NOMO-1 treated with dmso at 0.1 percent for 144 hours (cell line): ENCODE results near the gene EDN3.
"Not testable (repeated sequence)": the region's sequence is repeated elsewhere in the genome, so short reads cannot be mapped to it uniquely, and the experiment has no call there.

ENCODE experiments used
- DNase-seq: peaks from one replicate; lab custom pipeline; 2025; ENCODE audit not compliant: unreplicated experiment; lab: John Stamatoyannopoulos, UW

EDN3 gene

DNA sequence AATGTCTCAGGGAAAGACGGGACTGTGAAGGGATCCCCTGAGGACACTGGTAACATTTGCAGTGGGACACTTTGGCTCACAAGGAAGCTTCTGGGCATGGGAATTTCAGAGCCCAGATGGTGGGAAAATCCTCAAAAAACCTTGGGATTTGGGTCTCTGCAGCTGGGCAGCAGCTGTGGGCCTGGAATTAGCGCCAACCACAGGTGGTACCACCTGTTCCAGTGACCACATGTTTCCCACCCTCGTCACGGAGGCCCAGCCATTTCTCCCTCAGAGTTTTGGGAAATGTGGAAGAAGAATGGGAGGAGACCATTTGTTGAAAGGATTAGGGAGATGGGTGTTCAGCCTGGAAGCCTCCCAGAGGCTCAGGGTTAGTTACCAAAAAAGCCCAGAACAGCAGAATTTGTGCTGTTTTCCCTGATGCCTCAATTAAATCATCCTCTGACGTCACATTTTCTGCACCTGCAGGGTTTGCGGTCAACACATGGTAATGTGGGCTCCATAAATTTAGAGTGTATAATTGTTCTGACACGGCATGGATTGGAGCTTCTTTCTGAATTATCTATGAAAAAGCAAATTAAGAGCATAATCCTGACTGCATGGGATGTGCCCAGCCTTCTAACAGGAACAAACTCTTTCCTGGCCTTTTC is 34.4 kb downstream of the EDN3 start:
- no peak for DNase-seq

DNA sequence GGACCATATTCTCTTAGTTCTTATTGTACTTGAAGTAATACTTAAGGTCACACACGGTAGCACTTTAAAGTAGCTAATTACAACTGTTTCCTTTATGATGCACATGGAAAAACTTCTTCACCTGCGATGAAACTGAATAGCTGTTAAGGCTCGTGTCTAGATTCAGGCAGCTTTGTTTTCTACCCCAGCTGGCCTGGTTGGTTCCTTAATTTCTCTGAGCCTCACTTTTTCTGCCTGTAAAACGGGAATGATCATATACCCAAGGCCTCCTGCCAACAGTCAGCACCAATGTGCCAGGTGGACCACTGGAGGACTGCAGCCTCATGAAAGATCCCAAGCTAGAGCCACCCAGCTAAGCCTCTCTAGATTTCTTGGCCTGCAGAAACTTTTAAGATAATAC is 35.0 kb downstream of the EDN3 start:
- no peak for DNase-seq

DNA sequence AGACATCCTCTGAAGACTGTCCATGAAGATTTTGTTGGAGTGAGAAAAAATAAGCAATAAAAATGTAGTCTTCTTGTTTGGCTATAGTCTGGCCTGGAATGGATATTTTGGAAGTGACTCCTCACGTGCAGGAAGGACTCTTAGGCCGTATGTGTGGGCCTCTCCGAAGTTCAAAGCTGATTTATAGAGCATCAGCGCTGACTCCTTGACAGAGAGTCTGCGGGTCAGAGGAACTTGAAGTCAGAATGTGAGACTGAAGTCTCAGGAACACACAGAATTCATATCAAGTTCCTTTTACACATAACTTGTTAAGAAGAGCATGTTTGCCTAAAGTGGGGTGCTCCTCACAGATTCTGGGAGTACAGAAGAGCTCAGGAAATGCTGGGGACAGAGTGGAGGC is 36.1 kb downstream of the EDN3 start:
- no peak for DNase-seq

DNA sequence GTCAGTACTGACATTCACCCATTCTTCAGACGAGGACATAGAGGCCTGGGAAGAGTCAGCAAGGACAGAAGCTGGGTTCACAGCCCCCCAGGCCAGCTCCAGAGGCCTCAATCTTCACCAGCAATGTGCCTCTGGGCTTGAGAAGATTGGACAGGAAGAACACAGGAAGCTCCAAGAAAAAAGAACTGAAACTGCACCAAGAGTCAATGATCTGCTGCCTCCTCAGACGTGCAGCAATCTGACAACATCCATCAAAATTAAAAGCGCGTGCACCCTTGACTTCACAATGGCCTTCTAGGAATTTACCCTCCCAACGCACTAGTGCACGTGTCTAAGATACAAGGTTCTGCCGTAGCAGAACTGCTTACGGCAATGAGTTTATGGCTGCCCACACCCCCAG is 38.0 kb downstream of the EDN3 start:
- DNase-seq, result not testable (repeated sequence)

DNA sequence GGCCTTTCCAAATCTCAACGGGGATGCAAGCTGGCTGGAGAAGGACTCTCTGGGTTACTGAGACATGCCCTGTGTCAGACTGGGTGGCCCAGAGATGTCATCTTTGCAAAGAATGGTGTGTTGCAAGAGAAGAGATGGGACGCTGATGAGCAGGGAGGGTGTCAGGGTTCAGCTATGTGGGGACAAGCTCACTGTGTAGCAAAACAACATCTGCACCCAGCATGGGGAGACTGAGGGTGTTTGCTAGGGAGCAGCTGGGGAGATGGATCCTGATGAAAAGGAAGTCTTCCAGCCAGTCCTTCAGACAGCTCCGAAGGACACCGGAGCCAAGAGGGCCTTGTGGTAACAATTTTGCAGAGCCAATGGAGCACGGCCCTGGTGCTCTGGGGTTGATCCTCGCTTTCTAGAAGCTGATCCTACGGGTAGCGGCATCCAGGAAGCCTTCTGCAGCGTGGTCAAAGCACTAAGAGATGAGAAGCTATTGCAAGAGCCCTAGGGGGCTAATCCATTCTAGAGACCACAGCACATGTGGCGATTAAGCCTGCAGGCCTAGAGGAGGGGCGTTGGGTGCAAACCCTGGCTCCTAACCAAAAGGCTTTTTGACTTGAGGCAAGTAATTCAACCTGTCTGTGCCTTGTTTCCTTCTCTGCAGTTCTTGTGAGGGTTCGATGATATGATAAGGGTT is 39.9 kb downstream of the EDN3 start:
- no peak for DNase-seq

DNA sequence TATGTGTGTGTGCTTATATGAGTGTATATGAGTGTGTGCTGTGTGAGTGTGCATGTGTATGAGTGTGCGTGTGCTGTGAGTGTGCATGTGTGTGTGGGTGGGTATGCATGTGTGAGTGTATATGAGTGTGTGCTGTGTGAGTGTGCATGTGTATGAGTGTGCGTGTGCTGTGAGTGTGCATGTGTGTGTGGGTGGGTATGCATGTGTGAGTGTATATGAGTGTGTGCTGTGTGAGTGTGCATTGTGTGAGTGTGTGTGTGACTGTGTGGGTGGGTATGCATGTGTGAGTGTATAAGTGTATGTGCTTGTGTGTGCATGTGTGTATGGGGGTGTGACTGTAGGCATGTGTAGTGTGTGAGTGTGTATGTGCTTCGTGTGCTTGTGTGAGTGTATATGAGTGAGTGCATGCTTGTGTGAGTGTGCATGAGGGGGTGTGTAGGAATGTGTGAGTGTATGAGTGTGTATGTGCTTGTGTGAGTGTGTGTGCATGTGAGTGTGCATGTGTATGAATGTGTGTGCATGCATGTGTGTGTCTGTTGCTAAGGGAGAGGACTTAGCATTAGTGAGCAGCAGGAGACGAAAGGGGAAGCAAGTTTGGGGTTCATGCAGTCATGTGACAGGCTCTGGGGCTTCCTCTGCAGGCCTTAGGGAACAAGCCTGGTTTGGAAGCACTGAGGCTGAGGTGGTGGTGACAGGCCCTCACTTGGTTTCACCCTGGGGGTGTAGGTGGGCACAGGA is 41.0 kb downstream of the EDN3 start:
- peak; percentile 36 for DNase-seq

DNA sequence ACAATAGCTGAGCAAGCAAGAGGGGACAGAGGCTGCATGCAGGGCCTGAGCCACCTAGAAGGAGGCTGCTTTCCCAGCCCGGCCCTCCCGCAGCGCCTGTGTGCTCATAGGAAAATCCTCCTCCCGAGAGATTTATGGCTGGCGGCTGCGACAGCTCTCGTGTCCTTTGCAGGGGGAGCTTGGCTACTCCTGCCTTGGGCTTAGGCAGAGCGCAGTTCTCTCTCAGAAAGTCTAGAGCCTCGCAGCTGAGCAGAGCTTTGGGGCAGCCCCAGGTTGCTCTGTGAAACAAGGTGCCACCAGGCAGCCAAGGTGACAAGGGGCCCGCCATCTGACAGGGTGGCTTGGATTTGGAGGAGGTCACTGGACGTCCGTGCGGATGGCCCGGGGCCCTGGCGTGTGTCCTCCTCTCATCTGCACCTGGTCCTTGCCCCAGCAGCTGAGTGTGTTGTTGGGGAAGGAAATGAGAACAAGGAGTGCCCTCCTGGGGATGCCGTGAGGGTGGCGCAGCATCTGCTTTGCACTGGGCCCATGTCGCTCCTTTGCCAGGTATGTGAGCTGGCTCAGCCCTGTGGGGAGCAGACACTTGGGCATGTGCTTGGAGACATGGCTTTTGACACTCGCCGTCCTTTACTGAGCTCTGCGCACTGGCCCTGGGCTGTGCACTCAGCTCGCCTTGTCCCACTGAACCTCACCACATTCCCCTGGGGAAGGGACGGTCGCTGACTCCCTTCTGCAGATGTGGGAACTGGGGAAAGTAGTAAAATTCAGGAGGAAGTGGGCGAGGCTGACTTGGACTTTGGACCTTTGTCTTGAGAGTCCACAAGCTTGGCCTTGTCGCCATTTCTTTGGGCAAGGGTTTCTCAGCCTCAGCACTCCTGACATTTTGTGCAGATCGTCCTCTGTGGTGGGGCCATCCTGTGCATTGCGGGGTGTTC is 41.9 kb downstream of the EDN3 start:
- peak; percentile 36 for DNase-seq

DNA sequence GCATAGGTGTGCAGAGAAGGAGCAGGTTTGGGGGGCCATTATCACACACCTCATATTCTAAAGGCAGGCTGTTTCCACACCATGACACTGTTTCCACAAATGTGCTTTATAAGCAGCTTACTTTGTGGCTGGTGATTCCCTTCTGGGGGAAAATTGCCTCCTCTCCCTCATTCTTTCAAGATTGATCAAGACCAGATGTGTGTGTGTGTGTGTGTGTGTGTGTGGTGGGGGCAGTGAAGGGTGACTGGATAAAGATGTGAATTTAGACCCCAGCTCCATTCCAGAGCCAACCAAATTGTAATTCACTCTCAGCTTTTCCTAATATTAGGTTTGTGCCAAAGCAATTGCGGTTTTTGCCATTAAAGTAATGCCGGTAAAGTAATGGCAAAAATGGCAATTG is 45.6 kb downstream of the EDN3 start:
- no peak for DNase-seq

DNA sequence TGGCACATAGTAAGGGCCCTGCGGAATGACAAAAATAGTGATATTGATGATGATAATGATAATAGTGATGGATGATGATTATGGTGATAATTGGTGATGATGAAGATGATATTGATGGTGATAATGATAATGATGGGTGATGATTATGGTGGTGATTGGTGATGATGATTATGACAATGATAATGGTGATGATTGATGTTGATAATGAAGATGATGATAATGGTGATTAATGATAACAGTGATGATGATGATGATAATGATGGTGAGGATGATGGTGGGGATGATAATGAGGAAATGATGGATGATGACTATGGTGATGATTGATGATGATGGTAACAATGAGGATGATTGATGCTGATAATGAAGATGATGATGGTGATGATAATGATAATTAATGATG is 48.9 kb downstream of the EDN3 start:
- DNase-seq, result no peak

DNA sequence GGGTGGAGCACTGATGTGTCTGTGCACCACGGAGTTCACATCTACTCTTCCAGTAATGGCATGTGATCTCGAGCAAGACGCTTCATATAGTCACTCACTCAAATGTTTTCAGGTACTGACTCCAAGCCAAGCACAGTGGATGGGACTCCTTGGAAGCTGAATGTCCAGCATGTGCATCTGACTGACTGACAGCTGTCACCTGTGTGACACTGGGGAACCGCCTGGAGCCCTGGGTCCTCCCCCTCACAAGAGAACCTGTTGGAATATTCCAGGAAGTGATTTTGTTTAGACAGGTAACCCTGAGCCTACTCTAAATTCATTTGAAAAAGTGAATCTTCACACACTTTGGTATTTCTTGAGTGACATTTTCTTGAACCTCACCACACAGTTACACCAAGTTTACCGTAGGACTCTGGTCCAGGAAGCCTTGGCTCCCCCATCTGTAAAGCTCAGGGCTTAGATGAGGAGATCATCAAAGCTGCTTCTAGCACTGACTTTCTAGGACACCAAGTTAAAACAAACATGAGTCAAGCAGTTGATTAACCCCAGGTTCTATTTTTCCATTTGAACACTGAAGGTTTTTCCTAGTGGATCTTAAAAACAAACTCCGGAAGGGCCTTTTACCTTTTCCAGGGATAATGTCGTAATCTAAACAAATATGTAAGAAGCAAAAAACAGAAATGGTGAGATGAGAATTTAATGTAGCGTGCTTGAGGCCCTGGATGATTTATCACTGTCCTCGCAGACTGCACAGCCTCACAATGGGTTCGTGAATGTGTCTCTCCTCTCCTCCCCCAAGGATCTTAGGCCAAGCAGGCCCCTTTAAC is 50.1 kb downstream of the EDN3 start:
- DNase-seq, result no peak

DNA sequence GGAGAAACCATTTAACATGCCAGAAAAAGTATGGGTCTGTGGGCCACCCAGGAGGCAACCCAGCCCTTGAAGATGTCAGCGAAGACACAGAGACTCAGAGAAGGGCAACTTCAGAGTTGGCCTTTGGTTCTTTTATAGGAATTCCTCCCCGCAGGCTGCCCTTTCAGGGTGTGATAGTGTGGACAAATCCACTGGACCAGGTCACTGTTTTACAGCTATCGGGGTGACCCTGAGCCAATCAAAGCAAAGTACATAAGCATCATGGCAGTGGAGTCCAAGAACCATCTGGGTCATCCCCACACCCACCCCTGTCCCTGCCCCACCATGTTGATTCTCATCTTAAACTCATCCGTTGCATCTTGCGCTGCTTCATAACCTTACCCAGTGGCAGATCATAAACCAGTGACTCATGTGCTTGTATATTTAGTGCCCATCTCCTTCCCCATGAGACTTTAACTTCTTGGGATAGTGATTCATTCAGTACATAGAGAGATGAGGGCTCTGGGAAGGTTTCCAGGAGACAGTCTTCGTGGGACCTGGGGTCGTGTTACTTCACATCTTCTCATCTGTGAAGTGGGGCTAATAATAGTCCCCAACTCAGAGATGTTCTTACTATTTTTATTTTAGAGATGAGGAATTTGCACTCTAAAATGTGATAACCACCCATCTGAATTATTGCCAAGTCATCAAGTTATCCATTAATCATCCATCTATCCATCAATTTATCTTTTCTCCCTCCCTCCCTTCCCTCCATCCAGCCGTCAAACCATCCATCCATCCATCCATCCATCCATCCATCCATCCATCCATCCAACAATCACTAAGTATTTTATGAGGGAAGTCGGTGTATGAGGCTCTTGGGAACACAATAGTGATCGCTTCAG is 51.0 kb downstream of the EDN3 start:
- DNase-seq, result no peak

DNA sequence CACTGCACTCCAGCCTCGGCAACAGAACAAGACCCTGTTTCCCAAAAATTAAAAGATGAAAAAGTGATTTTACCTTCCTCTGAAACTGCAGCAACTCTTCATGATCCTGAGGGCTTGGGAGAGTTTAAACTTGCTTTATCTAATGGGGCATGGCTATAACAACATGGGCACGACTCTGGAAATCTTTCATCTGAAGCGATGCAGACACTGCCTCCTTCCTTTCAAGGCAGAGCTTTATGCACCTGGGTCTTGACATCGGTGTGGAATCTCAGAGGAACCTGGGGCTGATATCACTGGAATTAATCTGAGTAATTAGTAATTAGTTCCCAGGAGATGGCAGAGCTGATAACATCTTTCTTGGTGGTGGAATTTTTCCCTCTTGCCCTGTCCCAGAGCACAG is 52.1 kb downstream of the EDN3 start:
- DNase-seq, result no peak

DNA sequence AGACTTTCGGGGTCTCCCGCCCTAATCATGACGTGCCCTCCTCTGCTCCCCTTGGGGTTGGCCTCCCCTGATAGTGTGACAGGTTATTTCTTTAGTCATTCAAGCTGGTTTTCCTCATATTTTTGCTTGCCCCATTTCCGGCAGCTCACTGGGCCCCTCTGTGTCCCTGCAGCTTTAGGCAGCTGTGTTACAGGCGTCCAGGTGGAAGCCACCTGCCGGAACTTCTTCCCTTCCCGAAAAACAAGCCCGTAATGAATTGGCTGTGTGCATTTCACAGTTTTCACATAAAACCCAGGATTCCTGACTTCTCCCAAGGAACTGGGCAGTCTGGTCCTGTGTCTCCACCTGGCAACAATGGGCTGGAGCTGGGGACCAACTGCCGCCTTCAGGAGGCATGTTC is 52.6 kb downstream of the EDN3 start:
- no peak for DNase-seq

DNA sequence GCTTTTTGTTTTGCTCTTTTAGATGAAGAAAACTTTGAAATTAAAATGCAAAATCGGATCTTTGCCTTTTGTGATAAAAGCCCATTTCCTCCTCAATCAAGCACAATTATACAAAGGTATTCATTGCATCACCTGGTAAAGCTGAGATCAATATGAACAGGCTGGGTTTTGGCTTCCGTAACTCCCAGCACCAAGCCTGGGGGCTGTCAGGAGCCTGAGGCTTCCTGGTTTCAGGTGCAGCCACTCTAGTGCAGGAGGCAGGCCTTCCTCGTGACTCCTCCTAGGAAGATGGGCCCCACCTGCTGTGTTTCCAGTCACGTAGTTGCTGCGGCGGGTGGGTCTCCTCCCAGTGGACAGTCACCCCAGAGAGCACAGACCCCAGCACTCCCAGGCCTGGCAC is 54.0 kb downstream of the EDN3 start:
- DNase-seq, result no peak

DNA sequence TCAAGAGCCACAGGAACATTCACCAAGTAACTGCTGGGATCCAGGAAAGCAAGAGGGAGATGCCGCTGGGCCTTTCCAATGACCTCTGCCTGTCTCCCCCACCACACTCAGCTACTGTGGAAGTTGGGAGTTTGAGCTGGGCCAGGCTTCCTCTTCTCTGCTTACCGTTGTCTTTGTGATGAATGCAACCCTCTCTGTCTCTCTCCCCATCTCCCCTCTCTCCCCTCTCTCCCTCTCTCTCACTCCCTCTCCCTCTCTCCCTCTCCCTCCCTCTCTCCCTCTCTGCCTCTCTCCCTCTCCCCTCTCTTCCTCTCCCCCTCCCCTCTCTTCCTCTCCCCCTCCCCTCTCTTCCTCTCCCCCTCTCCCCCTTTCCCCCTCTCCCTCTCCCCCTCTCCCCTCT is 54.8 kb downstream of the EDN3 start:
- DNase-seq, result no peak

DNA sequence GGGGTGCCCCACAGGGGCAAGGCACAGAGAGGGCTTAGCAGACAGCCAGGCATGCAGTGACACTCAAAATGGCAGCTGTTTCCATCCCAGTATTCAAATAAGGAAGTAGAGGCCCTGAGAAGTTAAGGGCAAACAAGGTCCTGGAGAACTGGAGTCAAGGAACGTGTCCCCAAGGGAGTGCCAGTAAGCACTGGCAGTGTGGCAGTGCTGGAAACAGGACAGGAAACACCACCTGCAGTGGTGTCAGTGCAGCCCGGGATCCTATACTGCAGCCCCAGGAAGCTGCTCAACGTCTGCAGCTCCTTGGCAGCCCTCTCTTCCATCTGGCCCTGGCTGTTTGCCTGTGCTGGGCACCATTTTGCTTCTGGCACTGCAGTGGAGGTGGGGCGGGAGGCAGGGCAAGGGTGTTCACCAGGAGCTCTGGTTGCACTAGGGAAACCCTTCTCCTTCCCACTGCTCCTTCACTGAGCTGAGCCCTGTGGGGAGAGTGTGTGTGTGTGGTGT is 56.3 kb downstream of the EDN3 start:
- DNase-seq, result no peak

DNA sequence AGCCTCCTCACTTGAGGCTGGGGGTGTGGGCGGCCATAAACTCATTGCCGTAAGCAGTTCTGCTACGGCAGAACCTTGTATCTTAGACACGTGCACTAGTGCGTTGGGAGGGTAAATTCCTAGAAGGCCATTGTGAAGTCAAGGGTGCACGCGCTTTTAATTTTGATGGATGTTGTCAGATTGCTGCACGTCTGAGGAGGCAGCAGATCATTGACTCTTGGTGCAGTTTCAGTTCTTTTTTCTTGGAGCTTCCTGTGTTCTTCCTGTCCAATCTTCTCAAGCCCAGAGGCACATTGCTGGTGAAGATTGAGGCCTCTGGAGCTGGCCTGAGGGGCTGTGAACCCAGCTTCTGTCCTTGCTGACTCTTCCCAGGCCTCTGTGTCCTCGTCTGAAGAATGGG is 58.4 kb downstream of the EDN3 start:
- not testable (repeated sequence) for DNase-seq

DNA sequence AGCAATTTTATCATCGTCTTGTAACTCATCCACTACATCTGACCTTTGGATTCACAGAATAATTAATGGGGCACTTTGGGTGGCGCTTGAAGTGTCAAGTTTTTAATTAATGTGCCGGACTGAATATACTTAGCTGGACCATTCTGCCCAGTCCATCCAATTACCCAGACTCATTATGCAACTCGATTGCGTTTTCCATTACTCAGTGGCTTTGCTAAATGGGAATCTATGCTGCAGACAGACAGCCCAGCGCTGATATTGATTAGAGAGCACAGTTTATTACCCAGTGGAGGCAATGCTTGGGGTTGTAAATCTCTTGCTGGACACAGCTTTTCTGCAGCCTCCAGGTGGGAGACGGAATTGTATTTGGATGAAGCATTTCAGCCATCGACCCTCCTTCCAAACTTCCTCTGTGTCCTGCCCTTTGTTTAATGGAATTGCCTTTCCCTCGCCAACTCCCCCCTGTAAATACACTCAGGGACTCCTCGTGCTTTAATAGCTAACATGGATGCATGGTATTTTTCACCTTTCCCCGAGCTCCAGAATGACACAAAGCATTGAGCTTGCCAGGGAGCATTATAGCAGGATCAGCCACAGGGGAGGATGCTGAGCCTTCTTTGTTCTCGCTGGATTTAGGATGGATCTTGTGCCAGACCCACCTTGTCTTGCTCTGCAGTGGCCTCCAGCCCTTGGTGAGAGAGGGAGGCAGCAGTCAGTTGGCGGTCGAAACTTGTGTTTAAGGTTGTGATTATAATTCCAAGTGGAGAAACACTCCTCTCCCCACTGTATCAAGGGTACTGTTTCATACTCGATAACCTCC is 59.7 kb downstream of the EDN3 start:
- DNase-seq, result no peak
